GM23338 (cell line): Measurements from ENCODE around the gene CPB2. TPM values are rescaled to one million over a fixed set of nuclear protein-coding genes. Genes with fewer than 3 reads are reported as not detected.

Experiments
- ATAC-seq: fragments of 200-7000 bp; cut with Tn5 transposase; 3 replicates; pipeline ENCODE4 v1.9.1; 2020
- DNase-seq: peaks from one replicate; pipeline ENCODE4 v3.0.0-alpha.2; 2015; ENCODE audit warnings: low spot score
- H2AFZ ChIP-seq: fragments of 200-600 bp; sonication (generic); 2 replicates; pipeline ENCODE4 v1.8.0; 2016; ENCODE audit warnings: antibody characterized with exemption, mild to moderate bottlenecking, moderate library complexity
- H3F3A ChIP-seq: fragments of 200-600 bp; sonication (generic); replicated peaks from 2 replicates; pipeline ENCODE4 v1.8.0; 2017; ENCODE audit warnings: antibody characterized with exemption, mixed run types, low read depth
- H3K27ac ChIP-seq: fragments of 200-600 bp; sonication (generic); 2 replicates; pipeline ENCODE4 v1.6.1; 2016; ENCODE audit warnings: low read depth
- H3K27me3 ChIP-seq: fragments of 200-600 bp; sonication (generic); 2 replicates; pipeline ENCODE4 v1.8.0; 2016; ENCODE audit warnings: mild to moderate bottlenecking, mixed run types, moderate library complexity; ENCODE audit not compliant: insufficient read depth
- H3K36me3 ChIP-seq: fragments of 200-600 bp; sonication (generic); 2 replicates; pipeline ENCODE4 v1.8.0; 2016; ENCODE audit warnings: mild to moderate bottlenecking; ENCODE audit not compliant: insufficient read depth
- H3K4me1 ChIP-seq: fragments of 200-600 bp; sonication (generic); 2 replicates; pipeline ENCODE4 v1.8.0; 2016; ENCODE audit warnings: mild to moderate bottlenecking, moderate library complexity; ENCODE audit not compliant: insufficient read depth
- H3K4me2 ChIP-seq: fragments of 200-600 bp; sonication (generic); 2 replicates; pipeline ENCODE4 v1.7.1; 2017; ENCODE audit warnings: mixed run types
- H3K4me3 ChIP-seq: fragments of 200-600 bp; sonication (generic); 2 replicates; pipeline ENCODE4 v1.6.1; 2016; ENCODE audit warnings: mixed run types
- H3K79me2 ChIP-seq: fragments of 200-600 bp; sonication (generic); replicated peaks from 2 replicates; pipeline ENCODE4 v1.8.0; 2017; ENCODE audit warnings: mild to moderate bottlenecking; ENCODE audit not compliant: insufficient read depth
- H3K9me2 ChIP-seq: fragments of 200-600 bp; sonication (generic); 2 replicates; pipeline ENCODE4 v1.8.0; 2017; ENCODE audit not compliant: insufficient read depth
- H4K20me1 ChIP-seq: fragments of 200-600 bp; sonication (generic); replicated peaks from 2 replicates; pipeline ENCODE4 v1.8.0; 2017; ENCODE audit warnings: mild to moderate bottlenecking; ENCODE audit not compliant: insufficient read depth
- H3K27ac Mint-ChIP-seq: 2 replicates; pipeline ENCODE4 v1.8.0; 2020; ENCODE audit warnings: inconsistent platforms, mild to moderate bottlenecking, moderate library complexity, mixed read lengths
- H3K27me3 Mint-ChIP-seq: 3 replicates; pipeline ENCODE4 v1.8.0; 2022; ENCODE audit warnings: low read depth, mild to moderate bottlenecking, moderate library complexity, mixed read lengths, inconsistent platforms; ENCODE audit not compliant: insufficient read depth, poor library complexity
- H3K36me3 Mint-ChIP-seq: 3 replicates; pipeline ENCODE4 v1.8.0; 2021; ENCODE audit warnings: low read depth, mild to moderate bottlenecking, inconsistent platforms, moderate library complexity, mixed read lengths
- H3K4me1 Mint-ChIP-seq: 3 replicates; pipeline ENCODE4 v1.8.0; 2020; ENCODE audit warnings: mild to moderate bottlenecking, inconsistent platforms, mixed read lengths
- H3K4me3 Mint-ChIP-seq: 3 replicates; pipeline ENCODE4 v1.8.0; 2021; ENCODE audit warnings: moderate library complexity, mild to moderate bottlenecking, inconsistent platforms, mixed read lengths
- H3K9me3 Mint-ChIP-seq: 3 replicates; pipeline ENCODE4 v1.8.0; 2020; ENCODE audit warnings: moderate library complexity, mild to moderate bottlenecking, inconsistent platforms, mixed read lengths
- CREB1 ChIP-seq: fragments of 250-450 bp; sonication (Bioruptor Pico); IDR thresholded peaks from 2 replicates; pipeline ENCODE4 v1.5.0; 2020; ENCODE audit warnings: low read depth, mild to moderate bottlenecking, moderate library complexity
- CTCF ChIP-seq, 2 experiments: fragments of 200-600 bp in 1 of 2; sonication (generic) in 1 of 2; conservative IDR thresholded peaks; 2 replicates each; pipeline versions ENCODE4 v1.5.1 to v1.6.1; 2016 to 2017; ENCODE audit warnings: antibody characterized with exemption in 2 of 2, low read depth in 2 of 2, mild to moderate bottlenecking in 2 of 2, moderate library complexity in 1 of 2
- EZH2 ChIP-seq: fragments of 200-600 bp; sonication (generic); IDR thresholded peaks from one replicate; pipeline ENCODE4 v1.8.0; 2017; ENCODE audit warnings: antibody characterized with exemption, mild to moderate bottlenecking, low read depth; ENCODE audit not compliant: unreplicated experiment
- EZH2phosphoT487 ChIP-seq: fragments of 200-600 bp; sonication (generic); IDR thresholded peaks from one replicate; pipeline ENCODE4 v1.8.1; 2018; ENCODE audit warnings: antibody characterized with exemption; ENCODE audit not compliant: unreplicated experiment
- POLR2AphosphoS5 ChIP-seq: IDR thresholded peaks from 2 replicates; pipeline ENCODE4 v1.6.1; 2016; ENCODE audit warnings: antibody characterized with exemption, low read depth
- REST ChIP-seq: IDR thresholded peaks from one replicate; pipeline ENCODE4 v1.6.1; 2018; ENCODE audit warnings: antibody characterized with exemption; ENCODE audit not compliant: unreplicated experiment
- STAT1 ChIP-seq: IDR thresholded peaks from one replicate; pipeline ENCODE4 v1.6.1; 2016; ENCODE audit warnings: antibody characterized with exemption; ENCODE audit not compliant: unreplicated experiment
- ZNF114 ChIP-seq: fragments of 250-450 bp; sonication (Bioruptor Pico); IDR thresholded peaks from 2 replicates; pipeline ENCODE4 v1.5.0; 2020; ENCODE audit warnings: mild to moderate bottlenecking, moderate library complexity
- ZNF331 ChIP-seq: fragments of 250-450 bp; sonication (Bioruptor Pico); IDR thresholded peaks from 2 replicates; pipeline ENCODE4 v1.5.0; 2020; ENCODE audit warnings: low read depth, mild to moderate bottlenecking, moderate library complexity
- polyA plus RNA-seq: library from polyadenylated mRNA; unstranded; fragments of >200 nt; fragmentation: Nextera tagmentation; extraction: Ambion mirVana; gene quantifications from 2 replicates; pipeline ENCODE4 v1.2.1, GENCODE V29; 2016
- total RNA-seq: library from RNA; depleted of rRNA; stranded (reverse); fragments of >200 nt; shearing (Covaris generic); gene quantifications from 2 replicates; pipeline ENCODE4 v1.2.3, GENCODE V29; 2014
- TF ChIP-seq, protein P1 (sequence below): IDR thresholded peaks from 2 replicates; pipeline ENCODE4 v1.6.1; 2016; ENCODE audit warnings: antibody characterized with exemption

Gene CPB2
- total and polyA plus RNA-seq, 2 experiments from 2014 or later = 0.47 TPM; not detected in 1

DNA sequence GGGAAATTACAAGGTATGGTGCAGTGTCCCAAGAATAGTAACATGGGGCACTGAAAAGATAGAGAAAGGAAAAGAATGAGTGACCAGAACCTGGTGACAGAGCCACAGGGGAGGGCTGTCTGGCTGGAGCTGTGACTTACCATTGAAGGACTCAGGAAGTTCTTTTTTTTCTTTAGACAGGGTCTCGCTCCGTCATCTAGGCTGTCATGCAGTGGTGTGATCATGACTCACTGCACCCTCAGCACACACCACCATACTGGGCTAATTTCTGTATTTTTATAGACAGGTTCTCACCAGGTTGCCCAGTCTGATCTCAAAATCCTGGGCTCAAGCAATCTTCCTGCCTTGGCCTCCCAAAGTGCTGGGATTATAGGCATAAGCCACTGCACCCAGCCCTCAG, 8.8 kb upstream of the CPB2 start:
- Histone ChIP-seq H3K36me3 (no peaks in the 10 kb centered on the region), H4K20me1 (no peaks in the 10 kb centered on the region), H2AFZ (no peak overlapping the region), H3F3A (no peaks in the 10 kb centered on the region), H3K27ac (no peak overlapping the region), H3K4me3 (no peak overlapping the region), H3K9me2 (no peaks in the 10 kb centered on the region), H3K79me2 (no peaks in the 10 kb centered on the region), H3K27me3 (no peaks in the 10 kb centered on the region), H3K4me2 (no peak overlapping the region), H3K4me1 (no peaks in the 10 kb centered on the region)
- ATAC-seq (no peak), DNase-seq (no peak)
- Mint-ChIP-seq H3K27ac (no peak overlapping the region), H3K4me1 (no peaks in the 10 kb centered on the region), H3K27me3 (peaks cover 3% of the 10 kb centered on the region), H3K4me3 (no peak overlapping the region), H3K9me3 (no peaks in the 10 kb centered on the region), H3K36me3 (no peaks in the 10 kb centered on the region)
- TF ChIP-seq EZH2phosphoT487 (no peak), POLR2AphosphoS5 (no peak), REST (no peak), CREB1 (CRISPR knock-in tag) (no peak)

- Mint-ChIP-seq H3K4me3 (no peak overlapping the region), H3K27me3 (peaks cover 3% of the 10 kb centered on the region), H3K9me3 (no peaks in the 10 kb centered on the region), H3K4me1 (peaks cover 5% of the 10 kb centered on the region; the same call in 2 of the 3 replicates), H3K27ac (no peak overlapping the region), H3K36me3 (no peaks in the 10 kb centered on the region)
- H3K4me1 ChIP-seq = no peaks in the 10 kb centered on the region
- DNase-seq (no peak), ATAC-seq (no peak)
- no peaks in the 10 kb centered on the region for H3K79me2 ChIP-seq
- no peaks in the 10 kb centered on the region for H3K9me2 ChIP-seq
- H3K4me2 ChIP-seq = no peak overlapping the region
- TF ChIP-seq ZNF114 = no peak
- TF ChIP-seq POLR2AphosphoS5 = no peak
- no peak for TF ChIP-seq ZNF331 (CRISPR knock-in tag)
- TF ChIP-seq EZH2 = no peak
- no peak for TF ChIP-seq CTCF (conservative IDR thresholded peaks at IDR 0.05; ENCODE audit: low read depth in 2 of 2)
- no peak for TF ChIP-seq STAT1
- TF ChIP-seq, protein P1, sequence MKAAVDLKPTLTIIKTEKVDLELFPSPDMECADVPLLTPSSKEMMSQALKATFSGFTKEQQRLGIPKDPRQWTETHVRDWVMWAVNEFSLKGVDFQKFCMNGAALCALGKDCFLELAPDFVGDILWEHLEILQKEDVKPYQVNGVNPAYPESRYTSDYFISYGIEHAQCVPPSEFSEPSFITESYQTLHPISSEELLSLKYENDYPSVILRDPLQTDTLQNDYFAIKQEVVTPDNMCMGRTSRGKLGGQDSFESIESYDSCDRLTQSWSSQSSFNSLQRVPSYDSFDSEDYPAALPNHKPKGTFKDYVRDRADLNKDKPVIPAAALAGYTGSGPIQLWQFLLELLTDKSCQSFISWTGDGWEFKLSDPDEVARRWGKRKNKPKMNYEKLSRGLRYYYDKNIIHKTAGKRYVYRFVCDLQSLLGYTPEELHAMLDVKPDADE = no peak
- no peak for TF ChIP-seq EZH2phosphoT487
- no peak overlapping the region for H2AFZ ChIP-seq
- H4K20me1 ChIP-seq = no peaks in the 10 kb centered on the region
- no peak overlapping the region for H3K27ac ChIP-seq
- no peaks in the 10 kb centered on the region for H3K36me3 ChIP-seq
- no peak overlapping the region for H3K4me3 ChIP-seq
- H3K27me3 ChIP-seq = no peaks in the 10 kb centered on the region
- no peaks in the 10 kb centered on the region for H3F3A ChIP-seq
These were observed 6.3 kb upstream of the CPB2 start for GRCh38 chr13:46111151-46111550.
